HCT116 (cell line): ENCODE data around the gene CFAP61. TPM values are rescaled to one million over a fixed set of nuclear protein-coding genes. Genes with fewer than 3 reads are reported as not detected.

Experiments used
- ATAC-seq: fragments of 200-7000 bp; cut with Tn5 transposase; 2 replicates; pipeline ENCODE4 v1.9.1; 2020; ENCODE audit warnings: mild to moderate bottlenecking, moderate library complexity
- BruUV-seq: library from RNA; stranded (reverse); fragments of 400-500 nt; replicated peaks from 2 replicates; lab custom pipeline; 2021; lab: Mats Ljungman, UMichigan
- CTCF ChIA-PET: fragments of 300-600 bp; sonication (Branson Sonifier 250); formaldehyde crosslinking; loops from one replicate; lab custom pipeline; 2021; ENCODE audit warnings: antibody characterized with exemption; lab: Charles Lee
- POLR2A ChIA-PET: fragments of 300-600, 350-600 bp; sonication (Branson Sonifier 250); formaldehyde crosslinking; loops from one replicate; lab custom pipeline; 2021; ENCODE audit warnings: antibody characterized with exemption; lab: Charles Lee
- RAD21 ChIA-PET, 2 experiments: fragments of 300-600 bp; sonication (Branson Sonifier 250); formaldehyde crosslinking; loops; one replicate each; lab custom pipeline; 2023; ENCODE audit warnings: low total read pairs in 2 of 2; ENCODE audit not compliant: uncharacterized antibody in 2 of 2, unreplicated experiment in 2 of 2, low non-redundant PET in 1 of 2; lab: Charles Lee
- DNase-seq: peaks from one replicate; pipeline ENCODE4 v3.0.0-alpha.2; 2010; ENCODE audit warnings: low read depth, low spot score
- H2AFZ ChIP-seq: fragments of 200-600 bp; shearing (Covaris generic), sonication (generic); 2 replicates; pipeline ENCODE4 v1.6.1; 2017; ENCODE audit warnings: low read depth, mixed run types, mixed read lengths, antibody characterized with exemption, low read length; ENCODE audit not compliant: poor library complexity, severe bottlenecking
- H3K27ac ChIP-seq: 2 replicates; pipeline ENCODE4 v1.5.1; 2012; ENCODE audit warnings: low read depth, low read length
- H3K27me3 ChIP-seq: fragments of 200-600 bp; sonication (generic); 2 replicates; pipeline ENCODE4 v1.6.1; 2016; ENCODE audit warnings: mixed run types, low read length, mixed read lengths; ENCODE audit not compliant: insufficient read depth
- H3K36me3 ChIP-seq, 2 experiments: fragments of 200-500 bp in 1 of 2; fragments of 200-600 bp in 1 of 2; sonication (Bioruptor generic) in 1 of 2; sonication (generic) in 1 of 2; 2 replicates each; pipeline versions ENCODE4 v1.5.1 to v1.6.1; 2014 to 2016; ENCODE audit warnings: low read length in 2 of 2, inconsistent platforms in 1 of 2, mixed read lengths in 1 of 2, mixed run types in 1 of 2; ENCODE audit not compliant: insufficient read depth in 2 of 2, control insufficient read depth in 1 of 2
- H3K4me1 ChIP-seq, 2 experiments: fragments of 200-600 bp in 1 of 2; sonication (generic) in 1 of 2; 2 replicates each; pipeline versions ENCODE4 v1.5.1 to v1.6.1; 2012 to 2017; ENCODE audit warnings: low read length in 2 of 2, inconsistent platforms in 1 of 2, mild to moderate bottlenecking in 1 of 2, mixed read lengths in 1 of 2, mixed run types in 1 of 2, moderate library complexity in 1 of 2; ENCODE audit not compliant: insufficient read depth in 2 of 2, control insufficient read depth in 1 of 2
- H3K4me2 ChIP-seq: fragments of 200-600 bp; sonication (generic); 2 replicates; pipeline ENCODE4 v1.6.1; 2017; ENCODE audit warnings: mixed run types, low read length, mixed read lengths
- H3K4me3 ChIP-seq, 2 experiments: fragments of 200-600 bp in 1 of 2; sonication (generic) in 1 of 2; replicated peaks in 1 of 2; 2 replicates each; pipeline ENCODE4 v1.5.1; 2011 to 2016; ENCODE audit warnings: low read length in 2 of 2, control low read depth in 1 of 2, low read depth in 1 of 2, mild to moderate bottlenecking in 1 of 2, mixed read lengths in 1 of 2, mixed run types in 1 of 2
- H3K79me2 ChIP-seq: fragments of 200-600 bp; sonication (generic); 2 replicates; pipeline ENCODE4 v1.6.1; 2017; ENCODE audit warnings: mild to moderate bottlenecking, mixed run types, low read length, moderate library complexity, mixed read lengths; ENCODE audit not compliant: insufficient read depth
- H3K9ac ChIP-seq: fragments of 200-600 bp; sonication (generic); 2 replicates; pipeline ENCODE4 v1.6.1; 2016; ENCODE audit warnings: low read length, mixed read lengths
- H3K9me2 ChIP-seq: fragments of 200-600 bp; sonication (generic), shearing (Covaris generic); 2 replicates; pipeline ENCODE4 v1.6.1; 2017; ENCODE audit warnings: mixed run types, mild to moderate bottlenecking, moderate library complexity; ENCODE audit not compliant: insufficient read depth
- H3K9me3 ChIP-seq, 2 experiments: fragments of 200-500 bp in 1 of 2; fragments of 200-600 bp in 1 of 2; sonication (Bioruptor generic) in 1 of 2; sonication (generic) in 1 of 2; 2 replicates each; pipeline ENCODE4 v1.6.1; 2014 to 2017; ENCODE audit warnings: low read length in 2 of 2, mixed read lengths in 2 of 2, inconsistent platforms in 1 of 2, low read depth in 1 of 2, mild to moderate bottlenecking in 1 of 2, mixed run types in 1 of 2, moderate library complexity in 1 of 2; ENCODE audit not compliant: control insufficient read depth in 1 of 2, insufficient read depth in 1 of 2
- H4K20me1 ChIP-seq: fragments of 200-600 bp; sonication (generic), shearing (Covaris generic); 2 replicates; pipeline ENCODE4 v1.6.1; 2017; ENCODE audit warnings: mixed run types, mild to moderate bottlenecking, moderate library complexity; ENCODE audit not compliant: insufficient read depth
- ELF1 ChIP-seq: IDR thresholded peaks from 2 replicates; pipeline ENCODE4 v1.6.1; 2012; ENCODE audit warnings: low read depth, borderline replicate concordance
- JUND ChIP-seq: IDR thresholded peaks from 2 replicates; pipeline ENCODE4 v1.6.1; 2012
- POLR2AphosphoS5 ChIP-seq: IDR thresholded peaks from 2 replicates; pipeline ENCODE4 v1.6.1; 2011; ENCODE audit warnings: mild to moderate bottlenecking, low read depth, low read length, moderate library complexity
- SIN3A ChIP-seq: IDR thresholded peaks from 2 replicates; pipeline ENCODE4 v1.6.1; 2012; ENCODE audit warnings: low read depth
- intact Hi-C: fragments of 100-400 bp; cut with micrococcal nuclease; formaldehyde crosslinking; loops from 2 replicates; pipeline ENCODE4 v1.10.0; 2022
- total RNA-seq: library from RNA; stranded (reverse); gene quantifications from one replicate; pipeline ENCODE4 v1.2.1, GENCODE V29; 2021; ENCODE audit not compliant: unreplicated experiment
- TF ChIP-seq, protein P1 (sequence below): IDR thresholded peaks from 2 replicates; pipeline ENCODE4 v1.6.1; 2012
- TF ChIP-seq, protein P2 (sequence below): IDR thresholded peaks from 2 replicates; pipeline ENCODE4 v1.6.1; 2012; ENCODE audit warnings: low read depth

The CFAP61 gene
- total RNA-seq, 1 experiment from 2014 or later: 1.7 TPM

DNA sequence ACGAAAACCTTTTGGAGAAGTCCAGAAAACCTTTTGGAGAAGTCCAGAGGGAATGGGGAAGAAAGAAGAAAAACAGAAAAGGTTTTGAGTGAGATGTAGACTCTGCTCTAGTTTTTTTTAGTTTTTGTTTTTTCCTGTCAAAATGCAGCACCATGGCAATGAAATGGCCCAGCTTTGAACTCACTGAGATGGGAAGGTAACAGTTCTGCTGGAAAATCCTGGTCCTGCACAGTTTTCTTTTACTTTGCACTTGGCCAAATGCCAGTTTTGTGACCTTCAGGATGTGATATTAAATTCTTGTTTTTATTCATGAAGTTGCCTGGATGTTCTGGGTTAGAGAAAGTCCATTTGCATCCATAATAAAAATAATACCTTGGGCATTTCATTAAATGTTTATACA lies 145.7 kb downstream of the CFAP61 start (continued):
- TF ChIP-seq, protein P1, sequence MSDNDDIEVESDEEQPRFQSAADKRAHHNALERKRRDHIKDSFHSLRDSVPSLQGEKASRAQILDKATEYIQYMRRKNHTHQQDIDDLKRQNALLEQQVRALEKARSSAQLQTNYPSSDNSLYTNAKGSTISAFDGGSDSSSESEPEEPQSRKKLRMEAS: no peak
- TF ChIP-seq JUND: no peak

DNA sequence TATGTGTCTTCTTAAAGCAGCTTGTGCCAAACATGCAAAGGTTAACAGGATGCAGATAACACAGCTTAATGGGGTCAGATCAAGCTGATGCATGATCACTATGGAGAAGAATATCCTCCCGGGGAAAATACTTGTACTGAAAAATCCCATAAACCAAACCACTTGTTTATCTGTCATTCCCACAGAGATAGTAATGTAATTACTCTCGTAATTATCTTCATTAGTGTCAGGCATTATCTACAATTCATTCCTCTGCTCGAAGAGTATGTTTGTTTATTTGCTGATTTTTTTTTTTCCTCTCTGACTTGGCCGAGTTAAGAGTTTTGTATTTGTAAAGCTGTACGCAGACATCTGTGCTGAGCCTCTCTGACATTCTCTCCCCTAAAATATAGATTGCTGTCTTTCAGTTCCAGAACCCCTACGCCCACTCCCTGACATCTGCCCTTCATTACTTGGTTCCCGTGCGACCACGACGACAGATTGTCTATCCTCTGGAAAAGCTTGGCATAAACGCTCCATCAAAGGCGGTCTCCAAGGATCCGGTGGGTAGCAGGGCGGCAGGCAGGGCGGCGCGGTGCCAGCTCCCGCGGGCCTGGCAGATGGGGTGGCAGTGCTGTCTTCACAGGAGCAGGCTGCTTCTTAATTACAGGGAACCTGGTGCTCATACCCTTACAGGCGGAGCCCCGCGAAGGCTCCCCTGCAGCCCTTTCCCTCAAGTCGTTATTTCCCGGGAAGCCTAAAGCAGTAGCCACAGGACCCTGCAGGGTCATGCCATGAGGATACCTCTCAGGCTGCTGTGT lies 147.2 kb downstream of the CFAP61 start:
- Histone ChIP-seq H3K36me3 (no peaks in the 10 kb centered on the region), H3K9ac (no peak overlapping the region), H2AFZ (no peak overlapping the region), H3K27me3 (no peaks in the 10 kb centered on the region), H3K4me2 (no peak overlapping the region), H3K4me3 (no peak overlapping the region), H3K9me2 (no peaks in the 10 kb centered on the region), H3K9me3 (no peaks in the 10 kb centered on the region), H3K4me1 (no peaks in the 10 kb centered on the region), H4K20me1 (no peaks in the 10 kb centered on the region), H3K79me2 (no peaks in the 10 kb centered on the region), H3K27ac (no peak overlapping the region)
- TF ChIP-seq SIN3A (no peak), ELF1 (no peak), POLR2AphosphoS5 (no peak)
- TF ChIP-seq, protein P2, sequence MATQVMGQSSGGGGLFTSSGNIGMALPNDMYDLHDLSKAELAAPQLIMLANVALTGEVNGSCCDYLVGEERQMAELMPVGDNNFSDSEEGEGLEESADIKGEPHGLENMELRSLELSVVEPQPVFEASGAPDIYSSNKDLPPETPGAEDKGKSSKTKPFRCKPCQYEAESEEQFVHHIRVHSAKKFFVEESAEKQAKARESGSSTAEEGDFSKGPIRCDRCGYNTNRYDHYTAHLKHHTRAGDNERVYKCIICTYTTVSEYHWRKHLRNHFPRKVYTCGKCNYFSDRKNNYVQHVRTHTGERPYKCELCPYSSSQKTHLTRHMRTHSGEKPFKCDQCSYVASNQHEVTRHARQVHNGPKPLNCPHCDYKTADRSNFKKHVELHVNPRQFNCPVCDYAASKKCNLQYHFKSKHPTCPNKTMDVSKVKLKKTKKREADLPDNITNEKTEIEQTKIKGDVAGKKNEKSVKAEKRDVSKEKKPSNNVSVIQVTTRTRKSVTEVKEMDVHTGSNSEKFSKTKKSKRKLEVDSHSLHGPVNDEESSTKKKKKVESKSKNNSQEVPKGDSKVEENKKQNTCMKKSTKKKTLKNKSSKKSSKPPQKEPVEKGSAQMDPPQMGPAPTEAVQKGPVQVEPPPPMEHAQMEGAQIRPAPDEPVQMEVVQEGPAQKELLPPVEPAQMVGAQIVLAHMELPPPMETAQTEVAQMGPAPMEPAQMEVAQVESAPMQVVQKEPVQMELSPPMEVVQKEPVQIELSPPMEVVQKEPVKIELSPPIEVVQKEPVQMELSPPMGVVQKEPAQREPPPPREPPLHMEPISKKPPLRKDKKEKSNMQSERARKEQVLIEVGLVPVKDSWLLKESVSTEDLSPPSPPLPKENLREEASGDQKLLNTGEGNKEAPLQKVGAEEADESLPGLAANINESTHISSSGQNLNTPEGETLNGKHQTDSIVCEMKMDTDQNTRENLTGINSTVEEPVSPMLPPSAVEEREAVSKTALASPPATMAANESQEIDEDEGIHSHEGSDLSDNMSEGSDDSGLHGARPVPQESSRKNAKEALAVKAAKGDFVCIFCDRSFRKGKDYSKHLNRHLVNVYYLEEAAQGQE: no peak
- intact Hi-C loops: no loop called here
- ChIA-PET CTCF (no interaction called here), POLR2A (no interaction called here), RAD21 (no interaction called here)
- no TSS peak for BruUV-seq
- DNase-seq (no peak), ATAC-seq (no peak)
